Measurements from ENCODE around the gene TNNT2. TPM values are rescaled to one million over a fixed set of nuclear protein-coding genes. Genes with fewer than 3 reads are reported as not detected.

The TNNT2 gene
- total RNA-seq, 1 donor from 2014 or later, result 13.2 TPM

GRCh38 chr1:201331166-201331565, 46.3 kb downstream of the TNNT2 start:
- Histone ChIP-seq H3K9ac (no peak overlapping the region), H2AFZ (replicated peaks) (no peak overlapping the region), H3K4me1 (peaks cover 5% of the 10 kb centered on the region), H3F3A (ENCODE audit: low read depth) (no peaks in the 10 kb centered on the region), H3K4me3 (no peak overlapping the region), H3K27me3 (no peaks in the 10 kb centered on the region), H3K9me3 (ENCODE audit: low read depth) (no peaks in the 10 kb centered on the region), H3K36me3 (no peaks in the 10 kb centered on the region), H3K79me2 (ENCODE audit: low read depth) (no peaks in the 10 kb centered on the region), H3K4me2 (no peak overlapping the region), H3K27ac (no peak overlapping the region), H4K20me1 (ENCODE audit: low read depth) (no peaks in the 10 kb centered on the region)
- Mint-ChIP-seq H3K9me3 (peaks cover 2% of the 10 kb centered on the region), H3K27me3 (ENCODE audit: insufficient read depth, low read depth) (peaks cover 11% of the 10 kb centered on the region), H3K4me1 (peaks cover 10% of the 10 kb centered on the region), H3K27ac (no peak overlapping the region), H3K36me3 (no peaks in the 10 kb centered on the region), H3K4me3 (no peak overlapping the region)
- TF ChIP-seq EZH2 (IDR thresholded peaks at IDR 0.05), result no peak
- TF ChIP-seq EZH2phosphoT487 (IDR thresholded peaks at IDR 0.05), result no peak
- TF ChIP-seq CTCF (IDR thresholded peaks at IDR 0.05), result no peak
- no peak for DNase-seq (ENCODE audit: low spot score)

GRCh38 chr1:201330541-201330940, 46.9 kb downstream of the TNNT2 start:
- H3K4me3 ChIP-seq, result no peak overlapping the region
- H3F3A ChIP-seq (ENCODE audit: low read depth), result no peaks in the 10 kb centered on the region
- no peaks in the 10 kb centered on the region for H3K27me3 ChIP-seq
- no peaks in the 10 kb centered on the region for H4K20me1 ChIP-seq (ENCODE audit: low read depth)
- peaks cover 10% of the 10 kb centered on the region for H3K4me1 Mint-ChIP-seq
- no peaks in the 10 kb centered on the region for H3K9me3 ChIP-seq (ENCODE audit: low read depth)
- DNase-seq (ENCODE audit: low spot score), result no peak
- no peak overlapping the region for H3K4me3 Mint-ChIP-seq
- no peaks in the 10 kb centered on the region for H3K36me3 Mint-ChIP-seq
- H3K27ac ChIP-seq, result no peak overlapping the region
- peaks cover 5% of the 10 kb centered on the region for H3K4me1 ChIP-seq
- H3K27me3 Mint-ChIP-seq (ENCODE audit: insufficient read depth, low read depth), result peaks cover 11% of the 10 kb centered on the region
- no peak overlapping the region for H3K4me2 ChIP-seq
- no peak overlapping the region for H3K27ac Mint-ChIP-seq
- TF ChIP-seq EZH2 (IDR thresholded peaks at IDR 0.05), result no peak
- TF ChIP-seq EZH2phosphoT487 (IDR thresholded peaks at IDR 0.05), result no peak
- no peak for TF ChIP-seq CTCF (IDR thresholded peaks at IDR 0.05)
- no peaks in the 10 kb centered on the region for H3K79me2 ChIP-seq (ENCODE audit: low read depth)
- H3K9me3 Mint-ChIP-seq, result peaks cover 2% of the 10 kb centered on the region
- H3K36me3 ChIP-seq, result no peaks in the 10 kb centered on the region
- no peak overlapping the region for H2AFZ ChIP-seq (replicated peaks)
- no peak overlapping the region for H3K9ac ChIP-seq

GRCh38 chr1:201329801-201330200, 47.7 kb downstream of the TNNT2 start:
- Mint-ChIP-seq H3K9me3 (peaks cover 2% of the 10 kb centered on the region), H3K27ac (no peak overlapping the region), H3K27me3 (ENCODE audit: insufficient read depth, low read depth) (peaks cover 11% of the 10 kb centered on the region), H3K4me1 (peaks cover 5% of the 10 kb centered on the region), H3K4me3 (no peak overlapping the region), H3K36me3 (no peaks in the 10 kb centered on the region)
- no peaks in the 10 kb centered on the region for H3K79me2 ChIP-seq (ENCODE audit: low read depth)
- no peaks in the 10 kb centered on the region for H3K27me3 ChIP-seq
- H3K4me3 ChIP-seq, result no peak overlapping the region
- H3K4me2 ChIP-seq, result no peak overlapping the region
- no peaks in the 10 kb centered on the region for H4K20me1 ChIP-seq (ENCODE audit: low read depth)
- no peak overlapping the region for H3K27ac ChIP-seq
- no peak for DNase-seq (ENCODE audit: low spot score)
- no peak overlapping the region for H3K9ac ChIP-seq
- no peaks in the 10 kb centered on the region for H3K36me3 ChIP-seq
- H2AFZ ChIP-seq (replicated peaks), result no peak overlapping the region
- H3K4me1 ChIP-seq, result peaks cover 4% of the 10 kb centered on the region
- no peaks in the 10 kb centered on the region for H3K9me3 ChIP-seq (ENCODE audit: low read depth)
- no peaks in the 10 kb centered on the region for H3F3A ChIP-seq (ENCODE audit: low read depth)
- no peak for TF ChIP-seq EZH2phosphoT487 (IDR thresholded peaks at IDR 0.05)
- TF ChIP-seq EZH2 (IDR thresholded peaks at IDR 0.05), result no peak
- no peak for TF ChIP-seq CTCF (IDR thresholded peaks at IDR 0.05)

All from neural progenitor cell (in vitro differentiated cells).